HUES64 (cell line): Measurements from ENCODE around the gene DHX57.
A peak's percentile ranks its signal among the peaks of the same experiment; 100 is the strongest.
"Not testable (repeated sequence)": the region's sequence is repeated elsewhere in the genome, so short reads cannot be mapped to it uniquely, and the experiment has no call there.

Experiments used
- H3K27ac ChIP-seq: 2 replicates; pipeline ENCODE4 v1.7.0; 2013; ENCODE audit warnings: low read depth, low read length, inconsistent platforms
- H3K27me3 ChIP-seq: 2 replicates; pipeline ENCODE4 v1.6.1; 2013; ENCODE audit warnings: mild to moderate bottlenecking, low read length; ENCODE audit not compliant: insufficient read depth
- H3K36me3 ChIP-seq: 2 replicates; pipeline ENCODE4 v1.6.1; 2013; ENCODE audit warnings: mild to moderate bottlenecking, low read length; ENCODE audit not compliant: insufficient read depth
- H3K4me1 ChIP-seq: 2 replicates; pipeline ENCODE4 v1.6.1; 2013; ENCODE audit warnings: mild to moderate bottlenecking, low read length, moderate library complexity; ENCODE audit not compliant: insufficient read depth
- H3K4me3 ChIP-seq: 2 replicates; pipeline ENCODE4 v1.5.1; 2013; ENCODE audit warnings: mild to moderate bottlenecking, low read length, moderate library complexity
- H3K9ac ChIP-seq: 2 replicates; pipeline ENCODE4 v1.6.1; 2013; ENCODE audit warnings: mild to moderate bottlenecking, low read depth, low read length
- H3K9me3 ChIP-seq: 2 replicates; pipeline ENCODE4 v1.6.1; 2013; ENCODE audit warnings: low read depth, low read length; ENCODE audit not compliant: insufficient read depth
- WGBS: fragments of 150-250, 120-280 bp; methylation state at CpG from one replicate; pipeline ENCODE4 v1.1.7; 2013; ENCODE audit warnings: missing lambda C conversion rate; 5-methylcytosine and 5-hydroxymethylcytosine counted together

Gene DHX57

GRCh38 chr2:38775097-38775920, 100.4 kb downstream of the DHX57 start:
- Histone ChIP-seq H3K27ac (no peak overlapping the region), H3K36me3 (peaks cover 1% of the 10 kb centered on the region; the same call in 1 of the 2 replicates), H3K9me3 (no peaks in the 10 kb centered on the region), H3K9ac (no peak overlapping the region), H3K4me3 (no peak overlapping the region), H3K4me1 (peaks cover 6% of the 10 kb centered on the region; the same call in 1 of the 2 replicates), H3K27me3 (peaks cover 7% of the 10 kb centered on the region; the same call in 1 of the 2 replicates)
- 92% methylated on average over 16 of the region's 17 CpGs for WGBS

GRCh38 chr2:38771632-38772031, 104.1 kb downstream of the DHX57 start:
- no peak overlapping the region for H3K9ac ChIP-seq
- no peak overlapping the region for H3K4me3 ChIP-seq
- H3K4me1 ChIP-seq: no peaks in the 10 kb centered on the region

GRCh38 chr2:38765551-38765950, 110.2 kb downstream of the DHX57 start:
- Histone ChIP-seq H3K27ac (no peak overlapping the region), H3K4me1 (no peaks in the 10 kb centered on the region), H3K9me3 (no peaks in the 10 kb centered on the region), H3K9ac (no peak overlapping the region), H3K36me3 (no peaks in the 10 kb centered on the region), H3K27me3 (no peaks in the 10 kb centered on the region), H3K4me3 (no peak overlapping the region)
- 88% methylated on average over 5 of the region's 5 CpGs for WGBS

More at GRCh38 chr2:38771632-38772031, 104.1 kb downstream of the DHX57 start:
- Histone ChIP-seq H3K36me3 (no peaks in the 10 kb centered on the region), H3K27ac (no peak overlapping the region), H3K27me3 (peaks cover 3% of the 10 kb centered on the region; the same call in 1 of the 2 replicates), H3K9me3 (no peaks in the 10 kb centered on the region)
- 89% methylated on average over 5 of the region's 5 CpGs for WGBS

DNA sequence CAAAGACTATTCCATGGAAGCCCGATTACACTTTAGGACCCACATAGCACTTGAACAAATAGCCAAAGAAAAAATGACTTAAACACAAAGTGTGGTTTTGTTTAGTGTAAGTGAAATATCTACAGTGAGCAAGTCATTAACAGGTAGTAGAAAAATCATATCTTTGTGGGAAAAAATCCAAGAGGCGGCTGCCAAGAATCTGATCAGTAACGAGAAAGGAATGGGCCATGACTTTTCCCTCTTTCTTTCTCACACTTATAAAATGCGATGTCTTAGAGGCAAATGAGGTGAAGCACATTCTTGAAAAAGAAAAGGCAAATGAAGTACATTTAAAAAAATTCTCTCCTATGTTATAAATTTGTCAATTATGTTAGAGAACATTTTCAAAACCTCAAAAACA, 110.6 kb downstream of the DHX57 start:
- H3K9me3 ChIP-seq: no peaks in the 10 kb centered on the region
- H3K36me3 ChIP-seq: no peaks in the 10 kb centered on the region
- WGBS: 76% methylated on average over 2 of the region's 4 CpGs
- no peak overlapping the region for H3K9ac ChIP-seq
- no peak overlapping the region for H3K4me3 ChIP-seq
- H3K27ac ChIP-seq: no peak overlapping the region
- H3K4me1 ChIP-seq: no peaks in the 10 kb centered on the region
- H3K27me3 ChIP-seq: no peaks in the 10 kb centered on the region

DNA sequence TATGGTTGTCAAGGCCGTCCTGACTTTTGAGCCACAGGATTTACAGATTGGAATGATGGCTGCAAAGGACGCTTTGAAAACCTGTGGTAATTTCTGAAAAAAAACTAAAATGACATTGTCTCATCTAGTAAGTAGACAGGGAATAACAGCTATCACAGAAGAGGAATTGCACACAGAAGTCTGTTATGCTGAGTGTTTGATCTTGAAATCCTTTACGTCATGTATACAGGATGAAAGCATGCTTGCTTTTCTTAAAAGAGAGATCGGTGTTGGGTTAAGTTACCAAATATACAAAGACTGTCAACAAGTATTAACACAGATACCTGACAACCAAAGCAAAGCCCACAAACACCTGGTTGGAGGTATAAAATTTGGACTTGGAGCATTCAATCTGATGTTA, 112.0 kb downstream of the DHX57 start:
- Histone ChIP-seq H3K27ac (no peak overlapping the region), H3K36me3 (no peaks in the 10 kb centered on the region), H3K9ac (no peak overlapping the region), H3K4me3 (no peak overlapping the region), H3K27me3 (no peaks in the 10 kb centered on the region), H3K9me3 (no peaks in the 10 kb centered on the region), H3K4me1 (no peaks in the 10 kb centered on the region)
- 95% methylated on average over 4 of the region's 4 CpGs for WGBS

DNA sequence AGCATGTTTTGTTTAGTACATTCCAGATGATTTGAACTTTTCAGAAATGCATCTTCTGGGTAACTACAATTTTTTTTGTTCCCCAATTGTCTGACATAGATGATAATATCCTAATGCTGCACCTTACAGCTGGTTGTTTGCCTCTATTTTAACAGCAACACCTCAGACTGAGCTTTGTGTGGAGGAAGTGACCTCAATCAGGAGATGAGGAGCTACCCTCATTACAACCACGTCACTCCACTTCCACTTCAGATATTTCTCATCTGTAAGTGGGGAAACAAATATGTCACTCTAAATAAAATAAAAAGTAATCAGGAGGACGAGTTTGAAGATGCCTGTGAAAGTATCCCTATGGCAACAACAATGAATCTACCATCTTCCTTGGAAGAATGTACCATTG, 112.5 kb downstream of the DHX57 start:
- Histone ChIP-seq H3K9me3 (no peaks in the 10 kb centered on the region), H3K9ac (no peak overlapping the region), H3K36me3 (no peaks in the 10 kb centered on the region), H3K4me1 (no peaks in the 10 kb centered on the region), H3K27me3 (no peaks in the 10 kb centered on the region), H3K4me3 (no peak overlapping the region), H3K27ac (no peak overlapping the region)
- WGBS: no CpG with 5 or more reads among the region's 2 CpGs

- not testable (repeated sequence) for H3K4me3 ChIP-seq, H3K27ac ChIP-seq, H3K9ac ChIP-seq, H3K4me1 ChIP-seq, H3K36me3 ChIP-seq, H3K9me3 ChIP-seq, H3K27me3 ChIP-seq
- WGBS: 96% methylated on average over 30 of the region's 31 CpGs
These were observed 119.8 kb downstream of the DHX57 start for GRCh38 chr2:38755891-38756290.

GRCh38 chr2:38754506-38754905, 121.2 kb downstream of the DHX57 start:
- Histone ChIP-seq H3K27ac (no peak overlapping the region), H3K4me3 (no peak overlapping the region), H3K9me3 (no peaks in the 10 kb centered on the region), H3K36me3 (peaks cover 7% of the 10 kb centered on the region), H3K4me1 (peaks cover 7% of the 10 kb centered on the region), H3K27me3 (no peaks in the 10 kb centered on the region), H3K9ac (no peak overlapping the region)
- WGBS: 100% methylated on average over 1 of the region's 3 CpGs

GRCh38 chr2:38754049-38754448, 121.7 kb downstream of the DHX57 start:
- Histone ChIP-seq H3K27ac (no peak overlapping the region), H3K9ac (no peak overlapping the region), H3K4me1 (peaks cover 12% of the 10 kb centered on the region), H3K9me3 (no peaks in the 10 kb centered on the region), H3K27me3 (no peaks in the 10 kb centered on the region), H3K4me3 (no peak overlapping the region), H3K36me3 (peaks cover 11% of the 10 kb centered on the region)

DNA sequence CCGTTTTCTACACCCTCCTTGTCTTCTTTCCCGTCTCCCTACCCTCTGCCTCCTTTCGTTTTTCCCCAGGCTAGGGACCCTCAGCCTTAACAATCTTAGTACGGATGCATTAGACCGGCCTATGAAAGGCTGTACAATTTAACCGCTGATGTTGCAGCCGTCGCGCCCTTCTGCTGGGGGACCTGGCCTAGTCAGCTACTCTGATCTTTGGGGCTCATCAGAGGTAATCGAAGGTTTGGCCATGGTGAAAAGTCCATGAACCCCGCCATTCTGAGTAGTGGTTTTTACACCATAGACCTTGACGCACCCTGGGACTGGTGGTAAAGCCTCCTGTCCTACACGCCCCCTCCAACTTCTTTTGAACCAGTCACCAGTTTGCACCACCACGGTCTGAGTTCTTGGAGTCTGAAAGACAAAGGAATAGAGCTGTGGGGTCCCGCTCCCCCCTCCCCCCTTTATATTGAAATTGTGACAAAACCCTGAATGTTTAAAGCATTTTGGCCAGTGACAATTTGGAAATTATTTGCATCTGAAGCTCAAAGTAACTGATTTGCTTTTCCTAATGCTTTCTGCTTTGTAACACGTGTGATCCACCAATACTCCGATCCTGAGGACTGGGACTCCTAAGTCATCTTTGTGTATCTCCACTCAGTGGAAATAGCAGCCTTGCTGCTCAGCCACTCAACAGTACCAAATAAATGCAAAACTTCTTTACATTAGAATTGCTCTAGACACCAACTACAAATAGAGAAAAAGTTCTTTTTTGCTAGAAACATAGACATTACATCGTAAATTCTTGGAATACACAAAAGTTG, 123.9 kb downstream of the DHX57 start:
- H3K36me3 ChIP-seq: peaks cover 34% of the 10 kb centered on the region
- H3K27me3 ChIP-seq: no peaks in the 10 kb centered on the region
- H3K4me3 ChIP-seq: peak overlapping the region; percentile 93
- H3K27ac ChIP-seq: peak overlapping the region; percentile 86
- WGBS: 9% methylated on average over 18 of the region's 18 CpGs
- H3K4me1 ChIP-seq: peaks cover 16% of the 10 kb centered on the region
- H3K9ac ChIP-seq: peak overlapping the region; percentile 100
- no peaks in the 10 kb centered on the region for H3K9me3 ChIP-seq

DNA sequence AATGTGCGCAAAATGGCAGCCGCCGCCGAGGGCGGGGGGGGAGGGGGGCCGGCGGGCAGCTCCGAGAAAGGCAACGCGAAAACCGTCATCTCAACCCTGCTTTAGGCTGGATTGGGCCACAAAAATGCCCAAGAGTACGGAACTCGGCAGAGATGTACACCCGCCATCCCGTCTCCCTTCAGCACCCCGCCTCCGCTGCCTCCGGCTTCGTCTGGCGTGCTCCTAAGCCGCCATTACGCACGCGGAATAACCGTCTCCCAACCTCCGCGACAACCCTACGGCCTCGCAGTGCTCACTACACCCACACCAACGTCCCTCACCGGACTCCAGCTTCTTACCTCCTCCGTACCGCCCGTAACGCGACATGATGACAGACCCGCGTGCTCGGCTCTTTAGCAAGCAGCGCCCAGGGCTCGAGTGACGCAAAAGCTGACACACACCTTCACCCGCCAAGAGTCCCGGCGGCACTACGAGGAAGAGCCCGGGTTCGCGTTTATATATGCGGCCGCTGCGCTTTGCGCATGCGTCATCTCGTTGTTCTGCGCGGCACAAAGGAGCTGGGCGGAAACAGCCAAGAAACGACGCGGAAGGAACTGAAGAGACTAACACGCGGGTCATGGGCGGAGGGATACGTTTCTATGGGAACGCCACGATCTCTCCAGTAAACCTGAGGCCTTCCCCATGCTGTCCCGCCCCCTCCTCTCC, 124.7 kb downstream of the DHX57 start, which contains the start of gene SRSF7:
TSS of gene SRSF7 (minus strand) at position 471 of the 705 bp plus-strand sequence. CDS start at position 366, 105 bp downstream.
- Histone ChIP-seq H3K9me3 (no peaks in the 10 kb centered on the region), H3K4me3 (peak within 1 kb of the TSS; percentile 93), H3K27ac (peak within 1 kb of the TSS; percentile 90), H3K4me1 (peaks cover 16% of the 10 kb centered on the region), H3K36me3 (peaks cover 41% of the 10 kb centered on the region), H3K27me3 (no peaks in the 10 kb centered on the region), H3K9ac (peak within 1 kb of the TSS; percentile 100)
- under 1% methylated on average over 68 of the region's 68 CpGs for WGBS
